ENCODE data around the gene GAS6. TPM values are rescaled to one million over a fixed set of nuclear protein-coding genes. Genes with fewer than 3 reads are reported as not detected.
"Not testable (repeated sequence)": the region's sequence is repeated elsewhere in the genome, so short reads cannot be mapped to it uniquely, and the experiment has no call there.

Gene GAS6
- total RNA-seq (1 to 10 TPM; 2.2 to 3.8 TPM), total RNA-seq (1.3 to 1.7 reads per million in 2 donors)

DNA sequence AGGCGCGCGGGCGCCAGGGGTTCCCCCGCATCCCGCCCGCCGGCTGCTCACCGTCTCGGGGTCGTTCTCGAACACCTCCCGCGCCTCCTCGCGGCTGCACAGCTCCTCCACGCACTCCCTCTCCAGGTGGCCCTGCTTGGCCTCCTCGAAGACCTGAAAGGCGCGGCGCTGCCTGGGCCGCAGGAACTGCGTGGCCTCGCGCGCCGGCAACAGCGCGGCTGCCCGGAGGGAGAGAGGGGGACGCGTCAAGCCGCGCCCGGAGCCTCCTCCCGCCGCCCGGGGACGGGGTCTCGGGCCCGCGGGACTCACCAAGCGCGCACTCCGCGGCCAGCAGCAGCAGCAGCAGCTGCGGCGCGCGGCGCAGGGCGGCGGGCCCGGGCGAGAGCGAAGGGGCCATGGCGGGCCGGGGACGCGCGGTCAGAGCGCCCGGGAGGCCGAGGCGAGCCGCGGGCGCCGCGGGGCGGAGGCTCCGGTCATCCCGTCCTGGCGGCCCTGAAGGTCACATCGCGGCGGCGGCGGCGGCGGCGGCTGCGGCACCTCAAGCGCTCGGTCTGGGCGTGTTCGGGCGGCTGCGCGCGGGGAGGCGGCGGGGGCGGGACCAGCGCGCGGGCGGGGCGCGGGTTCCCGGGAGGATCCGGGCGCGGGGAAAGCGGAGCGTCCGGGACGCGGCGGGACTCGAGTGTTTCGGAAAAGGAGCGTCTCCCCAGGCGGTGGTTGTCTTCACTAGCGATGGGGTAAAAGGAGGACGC lies at the start of gene GAS6:
Gene GAS6, minus strand, starts transcription at position 553 of the 749 bp plus-strand sequence. Its CDS starts 156 bp downstream, at position 397.
- Mint-ChIP-seq H3K27me3 (peaks cover 46% of the 10 kb centered on the region), H3K4me1 (peaks cover 14% of the 10 kb centered on the region), H3K4me3 (peak within 1 kb of the TSS; percentile 83), H3K36me3 (ENCODE audit: low read depth) (no peaks in the 10 kb centered on the region), H3K27ac (no peak within 1 kb of the TSS)
- no peaks in the 10 kb centered on the region for H3K9me3 ChIP-seq (ENCODE audit: control insufficient read depth, low read length, poor library complexity, severe bottlenecking)
- ATAC-seq (peak; percentile 56), DNase-seq (no peak)

DNA sequence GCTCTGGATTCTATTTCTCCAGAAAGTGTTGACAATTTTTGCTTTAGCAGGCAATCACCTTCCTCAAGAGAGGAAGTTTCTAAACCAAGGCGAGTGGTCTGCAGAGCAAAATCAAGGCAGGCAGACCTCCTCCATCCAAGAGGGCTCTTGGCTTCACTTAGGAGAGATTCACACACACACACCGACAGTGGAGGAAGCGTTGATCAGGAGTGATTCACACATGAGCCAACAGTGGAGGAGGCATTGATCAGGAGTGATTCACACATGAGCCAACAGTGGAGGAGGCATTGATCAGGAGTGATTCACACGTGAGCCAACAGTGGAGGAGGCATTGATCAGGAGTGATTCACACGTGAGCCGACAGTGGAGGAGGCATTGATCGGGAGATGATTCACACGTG lies 49.5 kb upstream of the GAS6 start:
- not testable (repeated sequence) for ATAC-seq; H3K36me3 Mint-ChIP-seq (ENCODE audit: low read depth); DNase-seq; H3K27ac Mint-ChIP-seq; H3K9me3 ChIP-seq (ENCODE audit: control insufficient read depth, low read length, poor library complexity, severe bottlenecking); H3K4me3 Mint-ChIP-seq
- H3K27me3 Mint-ChIP-seq = peaks cover 42% of the 10 kb centered on the region
- peaks cover 10% of the 10 kb centered on the region for H3K4me1 Mint-ChIP-seq

DNA sequence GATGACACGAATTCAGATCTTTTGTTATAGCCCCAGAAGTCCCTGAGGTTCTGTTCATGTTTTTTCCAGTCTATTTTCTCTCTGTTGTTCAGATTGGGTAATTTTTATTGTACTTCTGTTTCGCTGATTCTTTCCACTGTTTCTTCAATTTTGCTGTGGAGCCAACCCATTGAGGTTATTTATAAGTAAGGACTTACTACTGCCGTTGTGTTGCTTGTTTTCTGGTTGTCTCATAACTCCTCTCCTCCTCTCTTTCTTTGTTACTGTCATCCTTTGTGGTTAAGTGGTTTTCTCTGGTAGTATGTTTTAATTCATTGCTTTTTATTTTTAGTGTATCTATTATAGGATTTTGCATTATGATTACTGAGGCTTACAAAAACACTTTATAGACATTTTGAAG lies 48.7 kb upstream of the GAS6 start:
- DNase-seq (no peak), ATAC-seq (no peak)
- Mint-ChIP-seq H3K27ac (no peak overlapping the region), H3K4me3 (no peak overlapping the region), H3K4me1 (peaks cover 16% of the 10 kb centered on the region), H3K27me3 (peaks cover 40% of the 10 kb centered on the region), H3K36me3 (ENCODE audit: low read depth) (peaks cover 5% of the 10 kb centered on the region)
- H3K9me3 ChIP-seq (ENCODE audit: control insufficient read depth, low read length, poor library complexity, severe bottlenecking) = no peaks in the 10 kb centered on the region

DNA sequence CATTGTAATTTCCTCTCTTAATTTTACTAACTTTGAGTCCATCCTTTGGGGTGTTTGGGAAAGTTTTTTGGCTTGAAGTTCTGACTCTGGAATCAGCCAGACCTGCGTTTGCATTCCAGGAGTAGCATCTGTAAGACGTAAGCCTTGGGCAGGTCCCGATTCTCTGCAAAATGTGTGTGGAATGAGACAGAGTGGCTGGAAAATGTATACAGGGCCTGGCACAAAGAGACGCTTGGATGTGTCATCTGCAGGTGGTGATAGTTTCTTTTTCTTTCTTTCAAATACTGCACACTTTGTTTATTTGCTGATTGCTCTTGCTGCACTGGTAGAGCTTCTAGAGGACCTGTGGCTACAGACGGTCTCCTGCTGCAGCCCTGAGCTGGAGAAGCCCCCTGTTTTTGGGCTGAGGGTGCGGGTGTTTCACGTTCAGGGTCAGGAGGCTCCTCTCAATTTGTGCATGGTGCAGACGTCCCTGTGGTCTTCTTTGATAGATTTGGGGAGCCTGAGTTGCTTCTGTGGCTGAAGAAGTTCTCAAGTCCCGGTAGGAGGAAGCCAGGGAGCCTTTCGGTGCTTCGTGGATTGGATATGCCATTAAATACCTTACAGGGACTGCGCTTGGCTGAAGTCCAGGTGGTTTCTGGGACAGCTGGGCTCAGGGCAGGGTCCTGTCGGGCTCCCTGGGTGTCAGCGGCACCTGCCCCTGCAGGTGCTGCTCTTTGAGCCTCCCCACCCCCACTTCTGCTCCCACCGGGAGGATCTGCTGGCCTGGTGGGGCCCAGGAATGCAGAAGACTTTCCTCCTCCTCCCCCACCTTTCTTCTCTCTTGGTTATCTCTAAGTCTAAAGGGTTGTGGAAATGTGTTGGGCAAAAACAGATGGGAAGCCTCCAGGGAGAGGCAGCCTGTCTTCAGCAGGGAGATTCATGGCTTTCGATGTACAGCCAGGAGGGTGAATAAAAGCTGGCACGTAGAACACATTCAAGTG lies 44.0 kb upstream of the GAS6 start:
- H3K4me3 Mint-ChIP-seq = no peak overlapping the region
- DNase-seq = no peak
- H3K9me3 ChIP-seq (ENCODE audit: control insufficient read depth, low read length, poor library complexity, severe bottlenecking) = no peaks in the 10 kb centered on the region
- H3K4me1 Mint-ChIP-seq = peaks cover 19% of the 10 kb centered on the region
- peaks cover 3% of the 10 kb centered on the region for H3K36me3 Mint-ChIP-seq (ENCODE audit: low read depth)
- no peak for ATAC-seq
- H3K27me3 Mint-ChIP-seq = peaks cover 11% of the 10 kb centered on the region
- H3K27ac Mint-ChIP-seq = no peak overlapping the region

DNA sequence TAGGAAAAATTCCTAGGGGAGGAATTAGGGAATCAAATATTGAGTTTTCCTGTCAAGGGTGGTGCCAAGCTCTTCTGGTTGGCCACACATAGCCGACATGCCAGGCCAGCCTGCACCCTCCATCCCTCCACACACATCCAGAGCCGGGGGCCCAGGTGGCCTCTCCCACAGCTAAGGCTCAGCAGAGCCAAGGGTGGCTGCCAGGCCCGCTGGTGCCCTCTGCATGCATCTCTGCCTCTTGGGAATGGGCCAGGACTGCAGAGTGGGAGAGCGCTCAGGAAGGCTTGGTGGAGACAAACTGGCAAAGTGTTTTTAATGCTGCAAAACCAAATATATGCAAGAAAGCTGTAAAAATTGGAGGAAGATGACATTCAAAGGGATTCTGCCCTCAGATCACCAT lies 42.7 kb upstream of the GAS6 start:
- Mint-ChIP-seq H3K27ac (no peak overlapping the region), H3K27me3 (peaks cover 11% of the 10 kb centered on the region), H3K36me3 (ENCODE audit: low read depth) (no peaks in the 10 kb centered on the region), H3K4me1 (peaks cover 19% of the 10 kb centered on the region), H3K4me3 (no peak overlapping the region)
- H3K9me3 ChIP-seq (ENCODE audit: control insufficient read depth, low read length, poor library complexity, severe bottlenecking) = no peaks in the 10 kb centered on the region
- ATAC-seq (no peak), DNase-seq (no peak)

DNA sequence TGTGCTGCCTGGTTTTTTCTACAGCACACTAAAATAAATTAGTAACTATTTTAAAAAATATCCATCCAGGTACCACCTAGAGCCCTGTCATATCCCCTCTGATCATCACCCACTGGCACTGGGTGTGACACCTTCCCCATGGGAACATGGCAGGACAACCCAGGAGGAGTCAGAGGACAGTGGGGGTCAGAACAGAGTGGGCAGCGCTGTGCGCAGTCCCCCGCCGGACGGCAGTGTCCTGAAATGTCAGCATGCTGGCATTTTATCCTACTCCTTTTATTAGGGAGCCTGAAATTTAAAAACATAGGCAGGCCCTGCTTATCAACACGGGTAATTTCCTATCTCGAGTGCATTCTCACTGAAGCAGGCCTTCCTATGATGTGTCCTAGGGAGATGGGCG lies 42.1 kb upstream of the GAS6 start:
- Mint-ChIP-seq H3K27ac (no peak overlapping the region), H3K4me1 (peaks cover 19% of the 10 kb centered on the region), H3K36me3 (ENCODE audit: low read depth) (no peaks in the 10 kb centered on the region), H3K4me3 (no peak overlapping the region), H3K27me3 (peaks cover 8% of the 10 kb centered on the region)
- DNase-seq (no peak), ATAC-seq (no peak)
- H3K9me3 ChIP-seq (ENCODE audit: control insufficient read depth, low read length, poor library complexity, severe bottlenecking) = no peaks in the 10 kb centered on the region

DNA sequence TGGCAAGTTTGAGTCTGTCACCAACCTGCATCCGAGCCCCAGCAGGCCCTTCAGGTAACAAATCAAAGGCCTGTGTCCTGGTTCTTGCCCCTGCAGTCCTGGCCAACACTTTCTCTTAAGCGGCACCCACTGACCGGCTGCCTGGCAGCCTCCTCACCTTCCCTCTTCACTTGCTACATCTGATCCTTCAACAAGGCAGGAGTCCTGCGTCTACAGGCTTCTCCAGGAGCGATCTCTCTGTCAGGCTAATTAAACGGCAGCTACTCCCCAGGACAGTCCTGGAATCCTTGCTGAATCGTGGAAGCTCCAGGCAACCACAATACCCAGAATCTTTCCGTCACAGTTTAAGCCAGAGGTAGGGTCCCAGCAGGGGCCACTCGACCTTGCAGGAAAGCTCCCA lies 41.1 kb upstream of the GAS6 start:
- DNase-seq = no peak
- no peaks in the 10 kb centered on the region for H3K9me3 ChIP-seq (ENCODE audit: control insufficient read depth, low read length, poor library complexity, severe bottlenecking)
- no peaks in the 10 kb centered on the region for H3K36me3 Mint-ChIP-seq (ENCODE audit: low read depth)
- no peak for ATAC-seq
- H3K27ac Mint-ChIP-seq = no peak overlapping the region
- no peak overlapping the region for H3K4me3 Mint-ChIP-seq
- peaks cover 5% of the 10 kb centered on the region for H3K27me3 Mint-ChIP-seq
- peaks cover 19% of the 10 kb centered on the region for H3K4me1 Mint-ChIP-seq

DNA sequence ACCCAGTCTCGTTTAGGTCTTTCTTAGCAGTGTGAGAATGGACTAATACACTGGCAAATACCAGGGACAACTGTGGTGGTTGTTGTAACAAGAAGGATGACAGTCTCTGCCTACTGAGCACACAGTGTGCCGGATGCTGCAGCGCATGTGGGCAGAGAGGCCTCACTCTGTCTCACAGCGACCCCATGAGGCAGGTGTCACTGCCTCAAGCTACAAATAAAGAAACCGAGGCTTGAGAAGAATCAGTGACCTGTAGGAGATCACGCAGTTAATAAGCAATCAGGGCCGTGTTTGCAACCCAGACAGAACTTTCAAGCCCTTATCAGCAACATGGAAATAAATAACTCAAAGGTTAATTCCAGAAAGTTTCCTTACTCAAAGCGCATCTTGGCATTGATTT lies 40.5 kb upstream of the GAS6 start:
- no peak overlapping the region for H3K27ac Mint-ChIP-seq
- H3K27me3 Mint-ChIP-seq = peaks cover 5% of the 10 kb centered on the region
- ATAC-seq (peak; percentile 58), DNase-seq (no peak)
- H3K4me3 Mint-ChIP-seq = no peak overlapping the region
- no peaks in the 10 kb centered on the region for H3K9me3 ChIP-seq (ENCODE audit: control insufficient read depth, low read length, poor library complexity, severe bottlenecking)
- peaks cover 19% of the 10 kb centered on the region for H3K4me1 Mint-ChIP-seq
- no peaks in the 10 kb centered on the region for H3K36me3 Mint-ChIP-seq (ENCODE audit: low read depth)

DNA sequence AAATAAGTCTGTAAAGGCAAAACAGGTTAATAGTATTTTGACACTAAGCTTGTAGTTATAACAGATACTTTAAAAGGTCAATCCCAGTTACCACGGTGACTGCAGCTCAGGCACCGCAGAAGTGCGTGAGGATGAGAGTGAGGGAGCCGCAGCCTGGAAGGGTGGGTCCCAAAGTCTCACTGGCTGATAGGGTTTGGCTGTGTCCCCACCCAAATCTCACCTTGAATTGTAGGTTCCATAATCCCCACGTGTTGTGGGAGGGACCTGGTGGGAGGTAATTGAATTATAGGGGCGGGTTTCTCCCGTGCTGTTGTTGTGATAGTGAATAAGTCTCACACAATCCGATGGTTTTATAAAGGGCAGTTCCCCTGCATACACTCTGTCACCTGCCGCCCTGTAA lies 40.0 kb upstream of the GAS6 start:
- DNase-seq (no peak), ATAC-seq (no peak)
- no peak overlapping the region for H3K27ac Mint-ChIP-seq
- no peaks in the 10 kb centered on the region for H3K36me3 Mint-ChIP-seq (ENCODE audit: low read depth)
- no peak overlapping the region for H3K4me3 Mint-ChIP-seq
- H3K27me3 Mint-ChIP-seq = peaks cover 5% of the 10 kb centered on the region
- H3K4me1 Mint-ChIP-seq = peaks cover 15% of the 10 kb centered on the region
- no peaks in the 10 kb centered on the region for H3K9me3 ChIP-seq (ENCODE audit: control insufficient read depth, low read length, poor library complexity, severe bottlenecking)

DNA sequence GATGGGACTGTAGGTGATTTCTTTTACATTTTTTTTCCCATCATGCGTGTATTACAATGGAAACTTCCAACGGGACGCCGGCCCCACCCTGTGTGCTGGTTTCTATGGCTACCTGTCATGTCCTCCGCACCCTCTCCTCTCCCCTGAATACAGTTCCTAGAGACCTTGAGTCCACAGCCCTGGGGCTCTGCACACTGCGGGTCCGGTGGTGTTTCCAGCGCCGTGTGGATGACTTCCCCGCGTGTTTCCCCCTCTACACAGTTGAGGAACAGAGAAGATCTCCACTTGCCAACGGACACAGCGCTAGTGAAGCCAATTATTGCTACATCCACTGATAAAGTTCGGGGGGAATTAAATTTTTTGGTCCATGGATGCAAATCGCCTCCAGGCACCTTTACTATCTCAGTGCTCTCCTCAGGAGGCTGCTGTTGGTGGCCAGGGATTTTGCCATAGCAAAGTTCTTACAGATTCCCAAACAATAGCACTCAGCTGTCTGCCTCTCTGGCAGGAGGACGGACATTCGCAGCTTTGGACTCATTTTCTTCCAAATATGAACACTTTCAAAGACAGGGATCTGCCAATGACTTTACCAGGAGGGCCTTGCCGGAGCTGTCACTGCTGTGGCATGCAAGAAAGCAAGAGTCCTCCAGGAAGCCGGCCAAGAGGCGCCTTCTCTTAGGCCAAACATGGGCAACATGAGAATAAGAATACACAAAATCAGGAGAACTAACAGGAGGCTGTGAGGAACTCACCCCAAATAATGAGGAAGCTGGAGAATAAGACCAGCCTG lies 39.3 kb upstream of the GAS6 start:
- Mint-ChIP-seq H3K4me1 (peaks cover 9% of the 10 kb centered on the region), H3K36me3 (ENCODE audit: low read depth) (no peaks in the 10 kb centered on the region), H3K27ac (no peak overlapping the region), H3K4me3 (no peak overlapping the region), H3K27me3 (peaks cover 5% of the 10 kb centered on the region)
- DNase-seq = no peak
- no peak for ATAC-seq
- H3K9me3 ChIP-seq (ENCODE audit: control insufficient read depth, low read length, poor library complexity, severe bottlenecking) = no peaks in the 10 kb centered on the region

DNA sequence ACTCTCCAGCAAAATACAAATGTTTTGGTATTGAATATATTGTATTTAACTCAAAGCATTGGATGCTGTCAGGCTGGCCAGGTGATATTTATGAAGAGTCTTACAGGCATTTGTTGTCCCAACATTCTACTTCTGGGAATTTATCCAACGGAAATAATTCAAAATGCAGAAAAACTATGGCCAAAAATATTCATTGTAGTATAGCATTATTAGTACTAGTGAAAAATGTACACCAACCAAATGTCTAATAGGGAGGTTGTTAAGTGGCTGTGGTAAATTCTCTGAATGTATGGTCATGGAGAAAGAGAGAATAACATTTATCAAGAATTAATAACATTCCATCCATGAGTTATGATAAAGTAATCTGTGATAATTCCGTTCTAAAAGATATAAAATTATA lies 38.6 kb upstream of the GAS6 start:
- no peaks in the 10 kb centered on the region for H3K9me3 ChIP-seq (ENCODE audit: control insufficient read depth, low read length, poor library complexity, severe bottlenecking)
- ATAC-seq = no peak
- H3K4me3 Mint-ChIP-seq = no peak overlapping the region
- H3K4me1 Mint-ChIP-seq = peaks cover 5% of the 10 kb centered on the region
- H3K27me3 Mint-ChIP-seq = peaks cover 7% of the 10 kb centered on the region
- H3K36me3 Mint-ChIP-seq (ENCODE audit: low read depth) = peaks cover 1% of the 10 kb centered on the region
- no peak overlapping the region for H3K27ac Mint-ChIP-seq
- no peak for DNase-seq

DNA sequence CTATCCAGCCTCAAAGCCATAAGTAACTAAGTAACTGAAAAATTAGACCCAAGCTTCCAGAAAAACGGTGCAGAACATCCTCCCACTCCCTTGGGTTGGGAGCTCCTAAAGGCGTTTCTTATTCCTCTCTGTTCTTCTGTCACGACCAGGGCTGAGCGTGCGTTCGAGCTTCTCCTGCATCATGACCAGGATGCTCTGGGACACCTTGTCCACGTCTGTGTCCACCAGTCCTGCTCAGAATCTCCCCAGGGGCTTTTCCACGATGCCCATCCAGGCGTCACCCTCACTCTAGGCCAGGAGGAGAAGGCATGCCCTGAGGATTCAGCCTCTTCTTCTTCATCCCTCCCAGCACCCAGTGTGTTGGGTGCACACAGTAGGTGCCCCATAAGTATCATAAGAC lies 37.8 kb upstream of the GAS6 start:
- ATAC-seq (no peak), DNase-seq (no peak)
- peaks cover 14% of the 10 kb centered on the region for H3K27me3 Mint-ChIP-seq
- peaks cover 3% of the 10 kb centered on the region for H3K4me1 Mint-ChIP-seq
- H3K36me3 Mint-ChIP-seq (ENCODE audit: low read depth) = peaks cover 2% of the 10 kb centered on the region
- H3K4me3 Mint-ChIP-seq = no peak overlapping the region
- H3K27ac Mint-ChIP-seq = no peak overlapping the region
- no peaks in the 10 kb centered on the region for H3K9me3 ChIP-seq (ENCODE audit: control insufficient read depth, low read length, poor library complexity, severe bottlenecking)

DNA sequence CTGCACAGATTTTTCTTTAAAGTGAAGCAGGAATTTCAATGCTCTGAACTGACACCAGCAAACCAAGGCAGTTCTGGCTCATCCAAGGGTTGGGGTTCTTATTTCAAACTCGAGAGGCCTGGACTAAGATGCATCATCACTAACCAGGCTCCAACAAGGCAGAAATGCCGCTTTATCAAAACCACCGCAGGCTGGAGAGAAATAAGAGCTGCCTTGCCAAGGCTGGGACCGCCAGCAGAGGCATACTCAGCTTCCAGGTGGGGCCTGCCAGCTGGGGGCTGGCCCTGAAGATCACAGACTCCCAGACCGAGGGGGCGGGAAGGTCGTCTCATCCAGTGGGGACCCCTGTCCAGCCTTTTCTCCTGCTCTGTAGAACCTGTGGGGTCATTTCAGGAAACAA lies 37.4 kb upstream of the GAS6 start:
- ATAC-seq = no peak
- H3K9me3 ChIP-seq (ENCODE audit: control insufficient read depth, low read length, poor library complexity, severe bottlenecking) = no peaks in the 10 kb centered on the region
- Mint-ChIP-seq H3K27ac (peak overlapping the region; percentile 34), H3K27me3 (peaks cover 15% of the 10 kb centered on the region), H3K4me3 (no peak overlapping the region), H3K36me3 (ENCODE audit: low read depth) (peaks cover 2% of the 10 kb centered on the region), H3K4me1 (peaks cover 3% of the 10 kb centered on the region)
- no peak for DNase-seq
